ENCODE results near the gene HIVEP3. TPM values are rescaled to one million over a fixed set of nuclear protein-coding genes. Genes with fewer than 3 reads are reported as not detected.

HIVEP3 gene
- total RNA-seq, 1 experiment from 2014 or later = 1.4 TPM

- no peak overlapping the region for H3K4me2 ChIP-seq (ENCODE audit: insufficient read depth, insufficient read length, low read length)
- no peak overlapping the region for H3K18ac ChIP-seq (ENCODE audit: insufficient read length, low read depth, low read length)
- no peak overlapping the region for H4K91ac ChIP-seq (ENCODE audit: insufficient read length, low read depth, low read length)
- no CpG with 5 or more reads among the region's 15 CpGs for WGBS (ENCODE audit: extremely low coverage, insufficient read length, low lambda C conversion rate)
- H3K9me3 ChIP-seq (ENCODE audit: control insufficient read depth, low read depth, low read length) = no peaks in the 10 kb centered on the region
- H3K79me2 ChIP-seq (ENCODE audit: insufficient read depth, low read length) = no peaks in the 10 kb centered on the region
- no peak for DNase-seq
- H3K14ac ChIP-seq (ENCODE audit: insufficient read depth, low read length) = no peak overlapping the region
- H4K8ac ChIP-seq (replicated peaks; ENCODE audit: insufficient read length, low read depth, low read length) = no peak overlapping the region
- no peaks in the 10 kb centered on the region for H3K23me2 ChIP-seq (ENCODE audit: insufficient read length, low read depth, low read length, poor library complexity, severe bottlenecking)
- H3K9me3 Mint-ChIP-seq = no peaks in the 10 kb centered on the region; a peak in 2 of 5 replicates
- H3K4me1 ChIP-seq (ENCODE audit: insufficient read depth, low read length) = no peaks in the 10 kb centered on the region
- H2BK20ac ChIP-seq (ENCODE audit: low read depth, low read length, poor library complexity, severe bottlenecking) = no peak overlapping the region
- H2AFZ ChIP-seq (ENCODE audit: low read length) = no peak overlapping the region
- H3K27me3 Mint-ChIP-seq (ENCODE audit: low read depth) = peaks cover 2% of the 10 kb centered on the region
- H2AK5ac ChIP-seq (ENCODE audit: insufficient read length, low read length) = no peak overlapping the region
- H3K36me3 Mint-ChIP-seq (ENCODE audit: insufficient read depth in 1 of 3, low read depth in 3 of 3) = no peaks in the 10 kb centered on the region
- H2BK15ac ChIP-seq (ENCODE audit: low read depth, low read length) = no peak overlapping the region
- no peak overlapping the region for H2BK5ac ChIP-seq (ENCODE audit: insufficient read length, low read length)
- peaks cover 31 to 44% of the 10 kb centered on the region in 2 experiments for H3K4me1 Mint-ChIP-seq
- H3K9ac ChIP-seq (ENCODE audit: extremely low read depth, insufficient read length, low read length) = no peak overlapping the region
- H3K27ac Mint-ChIP-seq = no peak overlapping the region
- no peak overlapping the region for H3K4ac ChIP-seq (ENCODE audit: low read depth, low read length)
- H3K79me1 ChIP-seq (ENCODE audit: insufficient read depth, low read depth, low read length, poor library complexity, severe bottlenecking) = no peaks in the 10 kb centered on the region
- no peak overlapping the region for H3K4me3 Mint-ChIP-seq
- no peak overlapping the region for H3K27ac ChIP-seq (ENCODE audit: insufficient read length, low read depth, low read length)
- H3K56ac ChIP-seq (ENCODE audit: insufficient read length, low read depth, low read length) = no peak overlapping the region
- no peak overlapping the region for H4K5ac ChIP-seq (ENCODE audit: insufficient read length, low read depth, low read length)
- H2BK12ac ChIP-seq (ENCODE audit: insufficient read length, low read depth, low read length) = no peak overlapping the region
- no peak overlapping the region for H3T11ph ChIP-seq (ENCODE audit: low read length)
- no peaks in the 10 kb centered on the region for H4K20me1 ChIP-seq (ENCODE audit: control insufficient read depth, insufficient read depth, insufficient read length)
- no peak for TF ChIP-seq CTCF (conservative IDR thresholded peaks at IDR 0.05)
- no peak overlapping the region for H2BK120ac ChIP-seq (ENCODE audit: low read depth, low read length, poor library complexity, severe bottlenecking)
- H3K23ac ChIP-seq (ENCODE audit: insufficient read length, low read depth, low read length) = no peak overlapping the region
- H3K27me3 ChIP-seq (ENCODE audit: insufficient read depth, low read length) = no peaks in the 10 kb centered on the region
Measured at GRCh38 chr1:41481109-41481775, 437.5 kb downstream of the HIVEP3 start.

All from H9 (cell line).